ENCODE results near the gene CSRP1.

DNA sequence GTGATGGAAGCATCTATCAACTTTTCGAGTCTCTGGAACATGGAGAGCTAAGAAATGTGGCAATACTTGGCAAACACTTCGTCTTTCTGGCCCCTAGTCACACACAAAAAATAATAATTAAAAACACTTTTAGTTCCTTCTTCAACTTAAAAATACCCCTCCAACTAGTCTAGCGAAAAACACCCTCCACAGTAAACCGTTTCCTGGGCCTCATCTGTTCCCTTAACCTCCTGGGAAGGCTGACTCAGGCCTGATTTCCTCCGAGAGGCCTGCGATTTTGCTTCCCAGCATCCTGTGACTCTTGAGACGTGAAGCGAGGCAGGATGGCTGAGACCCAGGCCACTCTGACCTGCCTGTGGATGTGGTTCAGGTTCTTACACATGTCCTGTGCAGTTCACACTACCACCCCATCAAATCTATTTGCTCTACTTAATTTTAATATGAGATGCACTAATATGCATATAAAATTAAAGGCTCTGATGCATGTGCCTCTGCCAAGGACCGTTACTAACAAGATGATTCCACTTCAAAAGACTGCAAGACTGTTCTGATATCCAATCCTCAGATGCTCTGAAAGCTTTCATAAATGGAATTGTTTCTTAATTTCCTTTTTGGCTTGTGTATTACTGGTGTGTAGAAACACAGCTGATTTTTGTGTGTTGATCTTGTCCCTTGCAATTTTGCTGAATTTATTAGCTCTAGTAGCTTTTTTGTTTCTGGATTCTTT, 35.5 kb upstream of the CSRP1 start:
- no peak for TF ChIP-seq POLR2A (IDR thresholded peaks at IDR 0.05)
- TF ChIP-seq, protein P1, sequence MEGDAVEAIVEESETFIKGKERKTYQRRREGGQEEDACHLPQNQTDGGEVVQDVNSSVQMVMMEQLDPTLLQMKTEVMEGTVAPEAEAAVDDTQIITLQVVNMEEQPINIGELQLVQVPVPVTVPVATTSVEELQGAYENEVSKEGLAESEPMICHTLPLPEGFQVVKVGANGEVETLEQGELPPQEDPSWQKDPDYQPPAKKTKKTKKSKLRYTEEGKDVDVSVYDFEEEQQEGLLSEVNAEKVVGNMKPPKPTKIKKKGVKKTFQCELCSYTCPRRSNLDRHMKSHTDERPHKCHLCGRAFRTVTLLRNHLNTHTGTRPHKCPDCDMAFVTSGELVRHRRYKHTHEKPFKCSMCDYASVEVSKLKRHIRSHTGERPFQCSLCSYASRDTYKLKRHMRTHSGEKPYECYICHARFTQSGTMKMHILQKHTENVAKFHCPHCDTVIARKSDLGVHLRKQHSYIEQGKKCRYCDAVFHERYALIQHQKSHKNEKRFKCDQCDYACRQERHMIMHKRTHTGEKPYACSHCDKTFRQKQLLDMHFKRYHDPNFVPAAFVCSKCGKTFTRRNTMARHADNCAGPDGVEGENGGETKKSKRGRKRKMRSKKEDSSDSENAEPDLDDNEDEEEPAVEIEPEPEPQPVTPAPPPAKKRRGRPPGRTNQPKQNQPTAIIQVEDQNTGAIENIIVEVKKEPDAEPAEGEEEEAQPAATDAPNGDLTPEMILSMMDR (IDR thresholded peaks at IDR 0.05) = no peak

Data from right lobe of liver (tissue), 4 donors.